CD4-positive, alpha-beta memory T cell (primary cell): Measurements from ENCODE around the gene ADAM12. TPM values are rescaled to one million over a fixed set of nuclear protein-coding genes. Genes with fewer than 3 reads are reported as not detected.

Experiments used
- CTCF ChIA-PET: fragments of 350-600 bp; sonication (Branson Sonifier 250); formaldehyde crosslinking; loops from one replicate; lab custom pipeline; 2021; ENCODE audit warnings: inconsistent platforms; ENCODE audit not compliant: partially characterized antibody; lab: Charles Lee
- POLR2A ChIA-PET: fragments of 350-600 bp; sonication (Branson Sonifier 250); formaldehyde crosslinking; loops from one replicate; lab custom pipeline; 2021; ENCODE audit not compliant: partially characterized antibody; lab: Charles Lee
- DNase-seq, 5 donors: peaks; one replicate each; pipeline versions ENCODE4 v3.0.0 to v3.0.0-alpha.2; 2020 to 2022; ENCODE audit warnings: mixed read lengths in 1 of 5
- H3K27ac ChIP-seq: one replicate; pipeline ENCODE4 v1.7.0; 2013; ENCODE audit warnings: low read depth, low read length
- H3K27me3 ChIP-seq: 2 replicates; pipeline ENCODE4 v1.7.0; 2013; ENCODE audit warnings: mild to moderate bottlenecking, low read length, moderate library complexity; ENCODE audit not compliant: insufficient read depth
- H3K36me3 ChIP-seq: 2 replicates; pipeline ENCODE4 v1.7.0; 2013; ENCODE audit warnings: mild to moderate bottlenecking, low read length, moderate library complexity; ENCODE audit not compliant: insufficient read depth
- H3K4me1 ChIP-seq: 2 replicates; pipeline ENCODE4 v1.7.0; 2013; ENCODE audit warnings: mild to moderate bottlenecking, low read length, moderate library complexity; ENCODE audit not compliant: insufficient read depth
- H3K4me3 ChIP-seq, 2 donors: one replicate each; pipeline ENCODE4 v1.7.0; 2013; ENCODE audit warnings: low read length in 2 of 2, mild to moderate bottlenecking in 1 of 2
- H3K9me3 ChIP-seq, 2 donors: one replicate each; pipeline ENCODE4 v1.7.0; 2013; ENCODE audit warnings: low read length in 2 of 2, control low read depth in 1 of 2; ENCODE audit not compliant: control insufficient read depth in 1 of 2
- H3K27ac Mint-ChIP-seq, 7 donors: one replicate each; pipeline ENCODE4 v1.8.0; 2020 to 2021; ENCODE audit warnings: mixed read lengths in 7 of 7, mild to moderate bottlenecking in 6 of 7, inconsistent platforms in 3 of 7, moderate library complexity in 3 of 7
- H3K27me3 Mint-ChIP-seq, 2 donors: one replicate each; pipeline ENCODE4 v1.8.0; 2020 to 2021; ENCODE audit warnings: mixed read lengths in 2 of 2
- H3K36me3 Mint-ChIP-seq, 2 donors: one replicate each; pipeline ENCODE4 v1.8.0; 2020 to 2021; ENCODE audit warnings: mixed read lengths in 2 of 2, inconsistent platforms in 1 of 2, mild to moderate bottlenecking in 1 of 2
- H3K4me1 Mint-ChIP-seq, 4 donors: one replicate each; pipeline ENCODE4 v1.8.0; 2020 to 2021; ENCODE audit warnings: mixed read lengths in 4 of 4, mild to moderate bottlenecking in 1 of 4
- H3K4me3 Mint-ChIP-seq, 8 donors: one replicate each; pipeline ENCODE4 v1.8.0; 2020 to 2021; ENCODE audit warnings: mixed read lengths in 8 of 8, mild to moderate bottlenecking in 7 of 8, moderate library complexity in 6 of 8, inconsistent platforms in 3 of 8
- H3K9me3 Mint-ChIP-seq, 8 donors: one replicate each; pipeline ENCODE4 v1.8.0; 2020 to 2021; ENCODE audit warnings: mixed read lengths in 8 of 8, mild to moderate bottlenecking in 5 of 8, inconsistent platforms in 3 of 8, moderate library complexity in 1 of 8
- intact Hi-C: fragments of 100-400 bp; cut with micrococcal nuclease; formaldehyde crosslinking; loops from one replicate; pipeline ENCODE4 v1.15.1; 2023
- polyA plus RNA-seq, 2 donors: library from polyadenylated mRNA; unstranded; fragments of 300-500 nt; fragmentation: Illumina TruSeq; gene quantifications; one replicate each; pipeline ENCODE4 v1.2.3, GENCODE V29; 2021
- total RNA-seq, 2 experiments: library from RNA; stranded (reverse); gene quantifications; one replicate each; pipeline ENCODE4 v1.2.3, GENCODE V29; 2021

ADAM12 gene
- total and polyA plus RNA-seq, 4 experiments from 2014 or later, result 0.17 to 2.3 (median 1.1) TPM

DNA sequence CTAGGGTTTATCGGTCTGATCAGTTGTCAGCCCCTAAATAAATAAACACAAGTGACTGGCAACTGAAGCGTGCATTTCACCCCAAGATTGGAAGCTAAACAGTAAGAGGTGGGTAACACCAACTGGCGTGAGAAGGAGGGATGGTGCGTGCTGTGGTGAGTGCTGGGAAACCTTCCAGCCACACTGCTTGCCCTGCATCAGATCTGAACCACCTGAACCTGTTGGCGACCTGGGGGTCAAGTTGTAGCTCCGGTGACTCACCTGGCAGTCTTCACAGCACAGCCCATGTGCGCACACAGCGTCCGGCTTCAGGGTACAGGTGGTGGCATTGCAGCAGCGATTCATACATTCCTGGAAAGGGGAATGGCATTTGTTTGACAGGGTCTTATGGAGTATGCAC lies 321.8 kb downstream of the ADAM12 start:
- Histone ChIP-seq H3K4me3 (no peak overlapping the region), H3K9me3 (no peaks in the 10 kb centered on the region), H3K27ac (no peak overlapping the region), H3K4me1 (no peaks in the 10 kb centered on the region), H3K27me3 (no peaks in the 10 kb centered on the region), H3K36me3 (no peaks in the 10 kb centered on the region)
- Mint-ChIP-seq H3K27me3 (peaks cover 0 to under 1% of the 10 kb centered on the region in 2 donors), H3K36me3 (peaks cover 0 to under 1% of the 10 kb centered on the region in 2 donors), H3K9me3 (peaks cover 0 to 7% (median 0%) of the 10 kb centered on the region in 8 donors), H3K4me1 (no peaks in the 10 kb centered on the region), H3K4me3 (no peak overlapping the region), H3K27ac (no peak overlapping the region)
- ChIA-PET POLR2A (no interaction called here), CTCF (no interaction called here)
- DNase-seq, result no peak
- intact Hi-C loops, result no loop called here

DNA sequence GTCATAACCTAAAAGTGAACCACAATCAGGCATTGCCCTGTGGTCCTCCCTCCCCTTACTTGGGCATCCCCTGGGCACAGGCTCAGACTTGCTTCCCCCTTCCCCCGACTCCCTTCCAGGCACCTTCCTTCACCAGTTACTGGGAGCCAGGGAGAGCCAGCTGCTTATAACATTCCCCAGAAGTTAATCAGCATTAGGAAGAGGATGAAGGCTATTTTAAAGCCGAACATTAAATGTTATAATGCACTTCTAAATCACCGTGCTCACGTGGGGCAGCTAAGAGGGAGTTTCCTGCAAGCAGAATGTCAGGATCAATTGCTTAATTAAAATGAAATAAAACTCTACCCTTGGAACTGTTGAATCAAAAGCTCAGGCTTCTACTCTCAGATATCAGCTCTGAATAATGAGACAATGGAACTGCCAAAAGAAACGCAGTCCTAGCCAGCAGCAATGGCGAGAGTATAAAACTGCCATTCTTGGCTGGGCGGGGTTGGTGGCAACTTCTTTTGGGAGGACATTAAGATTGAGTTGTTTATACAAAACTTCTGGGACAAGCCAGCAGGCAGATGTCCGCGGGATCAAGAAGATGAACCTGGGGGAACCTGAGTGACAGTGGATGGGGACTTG lies 322.4 kb downstream of the ADAM12 start:
- no peak overlapping the region for H3K27ac Mint-ChIP-seq
- Histone ChIP-seq H3K27me3 (no peaks in the 10 kb centered on the region), H3K4me3 (no peak overlapping the region), H3K27ac (no peak overlapping the region), H3K36me3 (no peaks in the 10 kb centered on the region), H3K4me1 (no peaks in the 10 kb centered on the region), H3K9me3 (no peaks in the 10 kb centered on the region)
- ChIA-PET POLR2A (no interaction called here), CTCF (no interaction called here)
- no peak for DNase-seq
- no peaks in the 10 kb centered on the region for H3K4me1 Mint-ChIP-seq
- intact Hi-C loops, result no loop called here
- peaks cover 0 to 3% of the 10 kb centered on the region in 2 donors for H3K36me3 Mint-ChIP-seq
- H3K4me3 Mint-ChIP-seq, result no peak overlapping the region
- peaks cover 0 to 6% of the 10 kb centered on the region in 2 donors for H3K27me3 Mint-ChIP-seq
- H3K9me3 Mint-ChIP-seq, result peaks cover 0 to 7% (median 0%) of the 10 kb centered on the region in 8 donors

GRCh38 chr10:126064512-126064911 lies 323.8 kb downstream of the ADAM12 start:
- no peak overlapping the region for H3K27ac Mint-ChIP-seq

GRCh38 chr10:126063353-126063791 lies 324.9 kb downstream of the ADAM12 start:
- Histone ChIP-seq H3K36me3 (no peaks in the 10 kb centered on the region), H3K27ac (no peak overlapping the region), H3K4me3 (no peak overlapping the region), H3K9me3 (no peaks in the 10 kb centered on the region), H3K4me1 (no peaks in the 10 kb centered on the region), H3K27me3 (no peaks in the 10 kb centered on the region)
- POLR2A ChIA-PET, result no interaction called here
- CTCF ChIA-PET, result no interaction called here
- Mint-ChIP-seq H3K4me1 (no peaks in the 10 kb centered on the region), H3K27ac (no peak overlapping the region), H3K36me3 (peaks cover 0 to 3% of the 10 kb centered on the region in 2 donors), H3K4me3 (no peak overlapping the region), H3K9me3 (peaks cover 0 to 4% (median 0%) of the 10 kb centered on the region in 8 donors), H3K27me3 (peaks cover 0 to 12% of the 10 kb centered on the region in 2 donors)
- intact Hi-C loops, result no loop called here
- DNase-seq, result no peak

More at GRCh38 chr10:126064512-126064911, 323.8 kb downstream of the ADAM12 start:
- CTCF ChIA-PET, result no interaction called here
- peaks cover 0 to 4% (median 0%) of the 10 kb centered on the region in 8 donors for H3K9me3 Mint-ChIP-seq
- peaks cover 0 to 3% of the 10 kb centered on the region in 2 donors for H3K36me3 Mint-ChIP-seq
- POLR2A ChIA-PET, result no interaction called here
- H3K27me3 Mint-ChIP-seq, result peaks cover 0 to 12% of the 10 kb centered on the region in 2 donors
- no peaks in the 10 kb centered on the region for H3K9me3 ChIP-seq
- no peaks in the 10 kb centered on the region for H3K36me3 ChIP-seq
- no peak overlapping the region for H3K4me3 ChIP-seq
- no peak for DNase-seq
- intact Hi-C loops, result no loop called here
- no peak overlapping the region for H3K4me3 Mint-ChIP-seq
- no peaks in the 10 kb centered on the region for H3K4me1 Mint-ChIP-seq
- H3K27me3 ChIP-seq, result no peaks in the 10 kb centered on the region
- H3K27ac ChIP-seq, result no peak overlapping the region
- no peaks in the 10 kb centered on the region for H3K4me1 ChIP-seq

GRCh38 chr10:126062131-126063032 lies 325.9 kb downstream of the ADAM12 start:
- Histone ChIP-seq H3K27ac (no peak overlapping the region), H3K27me3 (no peaks in the 10 kb centered on the region), H3K4me3 (no peak overlapping the region), H3K9me3 (no peaks in the 10 kb centered on the region), H3K36me3 (no peaks in the 10 kb centered on the region), H3K4me1 (no peaks in the 10 kb centered on the region)
- POLR2A ChIA-PET, result no interaction called here
- H3K27me3 Mint-ChIP-seq, result peaks cover 0 to 12% of the 10 kb centered on the region in 2 donors
- CTCF ChIA-PET, result no interaction called here
- H3K4me1 Mint-ChIP-seq, result no peaks in the 10 kb centered on the region
- no peak overlapping the region for H3K27ac Mint-ChIP-seq
- H3K36me3 Mint-ChIP-seq, result peaks cover 0 to 3% of the 10 kb centered on the region in 2 donors
- intact Hi-C loops, result no loop called here
- peaks cover 0 to 4% (median 0%) of the 10 kb centered on the region in 8 donors for H3K9me3 Mint-ChIP-seq
- no peak overlapping the region for H3K4me3 Mint-ChIP-seq
- DNase-seq, result no peak

- H3K4me1 Mint-ChIP-seq, result no peaks in the 10 kb centered on the region
- peaks cover 0 to 12% of the 10 kb centered on the region in 2 donors for H3K27me3 Mint-ChIP-seq
- peaks cover 0 to 3% of the 10 kb centered on the region in 2 donors for H3K36me3 Mint-ChIP-seq
- Histone ChIP-seq H3K27ac (no peak overlapping the region), H3K27me3 (no peaks in the 10 kb centered on the region), H3K4me3 (no peak overlapping the region), H3K4me1 (no peaks in the 10 kb centered on the region), H3K9me3 (no peaks in the 10 kb centered on the region), H3K36me3 (no peaks in the 10 kb centered on the region)
- DNase-seq, result no peak
- peaks cover 0 to 4% (median 0%) of the 10 kb centered on the region in 8 donors for H3K9me3 Mint-ChIP-seq
- no peak overlapping the region for H3K27ac Mint-ChIP-seq
- POLR2A ChIA-PET, result no interaction called here
- intact Hi-C loops, result no loop called here
- CTCF ChIA-PET, result no interaction called here
- H3K4me3 Mint-ChIP-seq, result no peak overlapping the region
Measured at GRCh38 chr10:126061526-126061925, 326.8 kb downstream of the ADAM12 start.

DNA sequence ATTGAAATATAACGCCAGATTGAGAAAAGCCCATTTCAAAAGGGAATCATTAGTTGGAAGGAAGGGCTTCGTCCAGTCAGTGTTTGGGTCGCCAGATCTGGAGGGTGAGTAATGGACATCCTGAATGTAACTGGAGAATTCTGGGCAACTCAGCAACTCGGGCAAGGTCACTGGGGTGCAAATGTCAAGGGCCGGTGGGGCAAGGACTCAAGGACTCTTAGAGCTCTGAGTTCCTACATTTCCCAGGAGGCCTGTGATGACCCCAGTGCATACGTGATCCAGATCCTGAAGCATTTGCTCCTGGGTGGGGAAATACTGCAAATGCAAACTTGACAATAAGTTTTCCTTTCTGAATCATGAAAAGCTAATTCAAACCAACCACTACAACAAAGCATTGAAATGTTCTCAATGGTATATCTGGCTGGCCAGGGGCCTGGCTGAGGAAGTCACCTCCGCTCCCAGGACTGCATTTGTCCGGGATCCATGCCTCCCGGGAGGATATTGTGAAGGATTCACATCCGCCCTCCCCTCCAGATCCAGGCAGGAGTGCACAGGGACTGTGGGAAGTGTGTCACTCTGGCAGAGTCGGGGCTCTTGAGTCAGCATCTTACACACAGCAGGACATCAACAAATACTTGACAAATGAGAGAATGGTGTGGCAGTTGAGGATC lies 327.9 kb downstream of the ADAM12 start:
- intact Hi-C loops, result no loop called here
- POLR2A ChIA-PET, result no interaction called here
- CTCF ChIA-PET, result no interaction called here
- Mint-ChIP-seq H3K9me3 (peaks cover 0 to 4% (median 0%) of the 10 kb centered on the region in 8 donors), H3K4me1 (no peaks in the 10 kb centered on the region), H3K27me3 (peaks cover 2 to 12% of the 10 kb centered on the region in 2 donors), H3K27ac (no peak overlapping the region), H3K4me3 (no peak overlapping the region), H3K36me3 (peaks cover 0 to 3% of the 10 kb centered on the region in 2 donors)
- no peaks in the 10 kb centered on the region for H3K36me3 ChIP-seq
- H3K27me3 ChIP-seq, result no peaks in the 10 kb centered on the region
- DNase-seq, result no peak
- no peak overlapping the region for H3K27ac ChIP-seq
- H3K4me3 ChIP-seq, result no peak overlapping the region
- no peaks in the 10 kb centered on the region for H3K9me3 ChIP-seq
- H3K4me1 ChIP-seq, result no peaks in the 10 kb centered on the region
